NCI-H2227 (cell line): ENCODE results near the gene NFATC1.

Source experiments
- DNase-seq: peaks from one replicate; lab custom pipeline; 2025; ENCODE audit not compliant: unreplicated experiment; lab: John Stamatoyannopoulos, UW

NFATC1 gene

DNA sequence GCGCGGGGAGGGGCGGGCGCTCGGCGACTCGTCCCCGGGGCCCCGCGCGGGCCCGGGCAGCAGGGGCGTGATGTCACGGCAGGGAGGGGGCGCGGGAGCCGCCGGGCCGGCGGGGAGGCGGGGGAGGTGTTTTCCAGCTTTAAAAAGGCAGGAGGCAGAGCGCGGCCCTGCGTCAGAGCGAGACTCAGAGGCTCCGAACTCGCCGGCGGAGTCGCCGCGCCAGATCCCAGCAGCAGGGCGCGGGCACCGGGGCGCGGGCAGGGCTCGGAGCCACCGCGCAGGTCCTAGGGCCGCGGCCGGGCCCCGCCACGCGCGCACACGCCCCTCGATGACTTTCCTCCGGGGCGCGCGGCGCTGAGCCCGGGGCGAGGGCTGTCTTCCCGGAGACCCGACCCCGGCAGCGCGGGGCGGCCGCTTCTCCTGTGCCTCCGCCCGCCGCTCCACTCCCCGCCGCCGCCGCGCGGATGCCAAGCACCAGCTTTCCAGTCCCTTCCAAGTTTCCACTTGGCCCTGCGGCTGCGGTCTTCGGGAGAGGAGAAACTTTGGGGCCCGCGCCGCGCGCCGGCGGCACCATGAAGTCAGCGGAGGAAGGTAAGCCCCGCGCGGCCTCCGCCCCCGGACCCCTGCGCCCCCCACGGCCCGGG lies at the start of gene NFATC1:
TSS of gene NFATC1 (plus strand) at position 170 of the 644 bp plus-strand sequence. CDS start at position 465, 295 bp downstream.
- peak; percentile 43 for DNase-seq

DNA sequence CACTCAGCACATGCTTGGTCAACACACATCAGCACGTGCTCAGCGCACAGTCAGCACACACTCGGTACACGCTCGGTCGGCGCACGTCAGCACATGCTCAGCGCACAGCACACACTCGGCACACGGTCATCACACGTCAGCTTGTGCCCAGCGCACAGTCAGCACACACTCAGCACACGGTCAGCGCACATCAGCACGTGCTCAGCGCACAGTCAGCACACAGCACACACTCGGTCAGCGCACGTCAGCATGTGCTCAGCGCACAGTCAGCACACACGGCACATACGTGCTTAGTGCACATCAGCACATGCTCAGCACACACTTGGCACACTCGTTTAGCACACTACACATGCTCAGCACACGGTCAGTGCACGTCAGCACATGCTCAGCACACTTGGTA lies 49.7 kb upstream of the NFATC1 start:
- no peak for DNase-seq

DNA sequence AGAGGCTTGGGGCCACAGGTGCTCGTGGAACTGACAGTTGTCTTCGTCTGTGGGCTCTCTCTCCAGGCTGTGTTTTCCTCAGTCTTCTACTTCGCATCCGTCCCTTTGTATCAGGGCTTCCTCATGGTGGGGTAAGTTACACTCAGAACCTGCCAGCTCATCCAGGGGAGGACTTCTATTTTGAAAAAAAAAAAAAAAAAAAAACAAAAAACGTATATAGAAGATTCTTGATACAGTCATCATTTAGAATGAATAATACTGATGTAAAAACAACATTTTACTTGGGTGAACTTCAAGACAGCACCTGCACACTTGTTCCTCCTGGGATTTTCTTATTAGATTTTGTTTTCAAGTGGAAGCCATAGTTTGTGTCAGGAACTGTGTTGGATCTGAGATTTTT lies 47.7 kb upstream of the NFATC1 start:
- DNase-seq, result no peak

DNA sequence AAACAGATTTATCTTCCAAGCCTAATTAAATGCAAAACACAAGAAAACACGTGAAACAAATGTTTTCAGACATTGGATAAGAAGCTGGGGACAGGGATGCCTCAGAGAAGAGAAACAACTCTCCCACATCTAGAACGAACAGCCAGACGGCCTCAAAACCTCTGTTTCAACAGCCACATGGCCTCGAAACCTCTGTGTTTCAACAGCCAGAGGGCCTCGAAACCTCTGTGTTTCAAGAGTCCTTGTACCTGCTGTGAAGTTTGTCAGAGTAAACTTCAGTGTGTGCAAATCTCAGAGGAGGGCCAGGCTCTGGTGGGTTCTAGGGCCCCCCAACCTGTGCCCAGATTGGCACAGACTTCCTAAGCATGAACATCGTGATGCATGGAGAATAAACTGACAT lies 43.3 kb upstream of the NFATC1 start:
- DNase-seq, result no peak

DNA sequence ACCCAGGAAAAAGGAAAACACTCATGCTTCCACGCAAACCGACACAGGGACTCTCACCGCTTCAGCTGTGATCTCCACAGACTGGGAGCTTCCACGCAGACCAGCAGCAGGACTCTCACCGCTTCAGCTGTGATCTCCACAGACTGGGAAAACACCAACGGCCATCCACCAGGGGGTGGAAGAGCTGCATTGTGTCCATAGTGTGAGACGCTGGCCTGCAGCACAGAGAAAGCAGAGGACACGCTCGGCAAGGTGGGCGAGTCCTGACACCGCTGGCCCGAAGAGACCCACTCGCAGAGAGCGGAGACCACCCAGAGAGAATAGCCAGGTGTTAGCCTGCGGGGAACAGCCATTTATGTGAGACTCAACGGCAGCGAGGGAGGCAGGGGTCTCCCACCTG lies 42.5 kb upstream of the NFATC1 start:
- no peak for DNase-seq

DNA sequence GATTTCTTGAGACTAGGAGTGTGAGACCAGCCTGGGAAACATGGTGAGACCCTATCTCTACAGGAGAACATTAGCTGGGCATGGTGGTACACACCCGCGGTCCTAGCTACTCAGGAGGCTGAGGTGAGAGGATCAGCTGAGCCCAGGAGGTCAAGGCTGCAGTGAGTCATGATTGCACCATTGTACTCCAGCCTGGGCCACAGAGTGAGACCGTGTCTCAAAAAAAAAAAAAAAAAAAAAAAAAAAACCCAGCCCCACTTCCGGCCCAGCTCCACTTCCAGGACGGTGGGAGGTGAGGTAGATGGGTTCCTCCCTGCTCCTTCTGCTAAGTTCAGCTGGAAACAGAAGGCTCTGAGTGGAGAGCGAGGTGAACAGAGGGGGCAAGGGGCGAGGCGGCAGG lies 41.4 kb upstream of the NFATC1 start:
- no peak for DNase-seq

DNA sequence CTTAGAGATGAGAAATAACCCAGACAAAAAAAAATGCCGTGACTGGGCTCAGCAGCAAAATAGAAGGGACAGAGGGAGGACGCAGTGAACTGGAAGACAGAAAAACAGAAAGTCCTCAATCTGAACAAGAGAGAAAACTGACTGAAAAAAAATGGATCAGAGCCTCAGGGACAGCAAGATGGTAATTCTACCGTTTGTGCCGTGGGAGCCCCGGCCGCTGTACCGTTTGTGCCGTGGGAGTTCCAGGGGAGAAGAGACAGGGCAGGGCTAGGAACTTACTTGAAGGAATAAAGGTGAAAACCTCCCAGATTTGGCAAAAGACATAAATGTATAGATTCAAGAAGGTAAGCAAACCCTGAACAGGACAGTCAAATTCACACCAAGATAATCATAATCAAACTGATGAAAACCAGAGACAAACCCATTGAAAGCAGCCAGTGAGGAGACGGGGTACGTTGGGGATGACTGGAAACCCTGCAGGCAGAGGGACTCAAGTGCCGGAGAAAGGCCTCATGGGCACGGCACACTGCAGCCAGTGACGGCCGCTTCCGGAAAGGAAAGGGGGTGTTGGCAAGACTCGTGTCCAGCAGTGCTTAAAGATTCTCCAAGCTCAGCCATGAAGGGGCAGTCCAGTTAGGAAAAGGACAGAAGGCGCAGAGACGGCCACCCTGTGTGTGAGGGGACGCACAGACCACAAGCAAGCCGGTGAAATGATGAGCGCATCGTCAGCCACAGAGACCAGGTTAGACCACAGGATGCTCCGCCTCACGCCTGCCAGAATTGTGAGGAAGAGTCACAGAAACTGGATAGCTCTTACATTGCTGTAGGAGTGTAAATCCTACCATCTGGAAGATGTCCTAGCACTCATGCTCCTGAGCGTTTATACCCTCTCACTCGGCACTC lies 40.0 kb upstream of the NFATC1 start:
- no peak for DNase-seq

DNA sequence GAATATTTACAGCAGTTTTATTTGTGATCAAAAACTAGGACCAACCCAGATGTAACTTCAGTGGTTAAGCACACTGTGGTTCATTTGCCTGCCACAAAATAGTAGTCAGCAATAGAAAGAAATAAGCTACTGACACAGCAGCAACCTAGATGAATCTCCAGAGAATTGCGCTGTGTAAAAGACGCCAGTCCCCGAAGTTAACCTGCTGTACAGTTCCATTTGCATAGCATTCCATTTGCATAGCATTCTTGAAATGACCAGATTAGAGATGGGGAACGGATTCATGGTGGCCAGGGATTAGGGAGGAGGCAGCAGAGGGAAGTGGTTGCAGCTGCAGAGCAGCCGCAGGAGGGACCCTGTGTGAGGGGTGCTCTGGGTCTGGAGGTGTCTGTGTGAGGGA lies 39.3 kb upstream of the NFATC1 start:
- no peak for DNase-seq

DNA sequence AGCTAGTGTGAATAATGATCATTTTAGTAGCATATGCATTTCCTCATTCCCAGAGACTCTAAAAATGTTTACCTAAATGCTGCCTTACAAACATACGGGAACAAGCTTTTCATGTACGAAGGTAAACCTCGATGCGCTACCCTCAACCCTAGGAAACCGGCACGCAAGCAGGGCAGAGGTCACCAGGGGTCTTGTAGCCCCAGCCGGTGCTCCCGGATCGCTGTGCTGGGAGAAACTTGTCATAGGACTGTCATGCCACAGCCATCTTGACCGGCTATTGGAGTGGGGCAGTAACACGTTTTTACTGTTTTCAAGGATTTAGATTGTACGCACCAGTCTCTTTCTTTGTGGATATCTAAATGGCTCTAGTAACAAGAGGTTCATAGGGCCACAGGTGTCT lies 34.8 kb upstream of the NFATC1 start:
- DNase-seq, result no peak

DNA sequence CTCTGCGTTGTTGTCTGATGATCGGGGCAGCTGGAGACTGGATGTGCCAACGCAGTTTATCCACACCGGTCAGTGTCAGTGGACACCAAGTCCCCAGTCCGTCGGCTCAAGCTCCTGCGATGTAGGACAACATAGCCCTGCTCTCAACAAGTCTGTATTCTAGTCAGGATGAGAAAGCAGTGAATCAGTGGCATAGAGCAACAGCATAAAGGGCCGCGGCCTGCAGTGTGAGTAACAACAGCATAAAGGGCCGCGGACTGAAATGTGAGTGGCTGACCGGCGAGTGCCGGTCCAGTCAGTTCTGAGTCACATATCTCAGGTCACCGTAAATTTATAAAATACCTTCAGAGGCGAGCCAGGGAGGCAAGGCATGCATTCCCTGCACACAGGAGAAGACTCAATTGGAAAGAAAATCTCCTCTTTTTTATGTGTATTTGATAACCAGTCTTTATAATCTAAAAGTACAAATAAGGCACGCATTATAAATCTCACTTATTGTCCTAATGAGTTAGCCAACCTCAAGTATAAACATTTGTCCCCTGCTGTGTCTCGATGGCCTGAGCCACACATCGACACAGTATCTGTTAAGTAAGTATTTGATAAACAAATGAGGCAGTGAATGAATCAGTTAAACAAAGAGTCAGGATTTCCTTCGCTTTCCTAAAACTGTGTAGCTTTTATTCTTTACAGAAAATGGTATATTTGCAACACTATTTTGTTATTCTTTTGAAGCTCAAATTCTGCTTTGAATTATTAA lies 33.8 kb upstream of the NFATC1 start:
- no peak for DNase-seq

DNA sequence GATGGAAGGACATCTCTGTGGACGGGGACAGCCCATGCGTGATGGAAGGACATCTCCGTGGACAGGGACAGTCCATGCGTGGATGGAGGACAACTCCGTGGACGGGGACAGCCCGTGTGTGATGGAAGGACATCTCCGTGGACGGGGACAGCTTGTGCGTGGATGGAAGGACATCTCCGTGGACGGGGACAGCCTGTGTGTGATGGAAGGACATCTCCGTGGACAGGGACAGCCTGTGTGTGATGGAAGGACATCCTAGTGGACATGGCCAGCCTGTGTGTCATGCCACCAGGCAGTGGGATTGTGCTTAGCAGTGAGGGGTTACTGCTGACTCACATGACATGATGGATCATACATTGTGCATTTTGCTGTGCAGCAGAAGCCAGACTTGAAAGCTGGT lies 30.0 kb upstream of the NFATC1 start:
- no peak for DNase-seq

DNA sequence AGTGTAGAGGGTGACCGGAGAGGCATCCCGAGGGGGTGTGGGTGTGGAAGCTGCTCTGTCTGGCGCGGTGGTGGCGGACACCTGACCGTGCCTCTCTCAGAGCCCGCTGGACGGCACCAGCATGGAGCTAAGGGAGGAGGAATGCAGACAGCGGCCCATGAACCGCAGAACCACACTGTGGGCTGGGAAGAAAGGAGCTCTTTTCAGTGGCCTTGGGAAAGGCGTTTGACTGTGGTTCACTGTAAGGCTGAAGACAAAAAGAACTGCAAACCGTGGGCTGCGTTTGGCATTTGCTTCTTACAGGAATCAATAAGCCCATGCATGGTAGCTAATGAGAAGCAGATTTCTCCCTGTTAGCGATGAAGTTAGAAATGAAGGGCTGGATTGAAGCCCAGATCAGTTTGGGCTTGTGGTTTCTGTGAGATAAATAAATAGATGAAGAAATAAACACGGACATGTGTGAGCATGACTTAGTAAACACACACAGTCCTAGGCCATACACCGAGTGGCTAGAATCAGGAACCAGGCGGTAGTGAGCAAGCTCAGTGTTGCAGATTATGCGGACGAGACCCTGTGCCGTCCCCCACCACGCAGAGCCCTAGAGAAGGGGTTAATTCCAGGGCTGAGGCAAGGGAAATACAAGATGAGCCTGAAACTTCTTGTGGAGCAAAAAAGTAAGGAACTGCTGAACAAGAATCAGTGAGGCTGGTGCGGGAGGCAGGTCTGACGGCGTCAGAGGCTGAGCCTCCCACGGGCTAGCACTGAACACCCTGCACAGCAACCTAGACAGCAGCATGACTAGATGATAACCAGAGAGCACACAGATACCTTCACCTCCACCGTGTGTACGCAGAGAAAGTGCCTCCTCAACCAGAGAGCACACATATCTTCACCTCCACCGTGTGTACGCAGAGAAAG lies 29.3 kb upstream of the NFATC1 start:
- no peak for DNase-seq

DNA sequence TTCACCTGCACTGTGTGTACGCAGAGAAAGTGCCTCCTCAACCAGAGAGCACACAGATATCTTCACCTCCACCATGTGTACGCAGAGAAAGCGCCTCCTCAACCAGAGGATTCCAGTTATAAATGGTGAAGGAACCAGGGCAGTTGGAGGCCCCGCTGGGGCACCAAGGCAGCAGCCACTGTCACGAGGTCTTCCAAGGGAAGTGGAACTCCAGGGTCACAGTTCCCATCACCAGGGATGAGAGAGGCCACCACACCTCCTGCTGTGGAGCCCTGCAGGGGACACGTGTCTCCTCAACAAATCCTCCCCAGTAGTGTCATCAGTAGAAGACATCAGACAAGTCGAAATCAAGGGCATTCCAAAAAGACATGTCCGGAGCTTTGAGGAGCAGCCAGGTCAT lies 28.2 kb upstream of the NFATC1 start:
- no peak for DNase-seq

DNA sequence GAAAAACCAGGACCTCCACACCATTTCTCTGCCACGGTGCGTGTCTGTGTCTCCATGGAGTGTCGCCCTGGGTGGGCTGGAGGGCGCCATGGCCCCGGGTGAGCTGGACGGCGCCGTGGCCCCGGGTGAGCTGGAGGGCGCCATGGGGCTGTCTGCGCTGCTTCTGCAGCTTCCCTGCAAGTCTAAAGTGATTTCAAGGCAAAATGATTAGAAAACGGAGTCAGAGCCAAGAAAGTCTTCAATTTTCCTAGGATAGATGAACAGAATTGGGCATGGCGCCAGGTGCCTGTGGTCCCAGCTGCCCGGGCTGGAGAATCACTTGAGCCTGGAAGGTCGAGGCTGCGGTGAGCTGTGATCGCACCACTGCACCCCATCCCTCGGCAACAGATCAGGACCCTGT lies 27.7 kb upstream of the NFATC1 start:
- DNase-seq, result no peak

DNA sequence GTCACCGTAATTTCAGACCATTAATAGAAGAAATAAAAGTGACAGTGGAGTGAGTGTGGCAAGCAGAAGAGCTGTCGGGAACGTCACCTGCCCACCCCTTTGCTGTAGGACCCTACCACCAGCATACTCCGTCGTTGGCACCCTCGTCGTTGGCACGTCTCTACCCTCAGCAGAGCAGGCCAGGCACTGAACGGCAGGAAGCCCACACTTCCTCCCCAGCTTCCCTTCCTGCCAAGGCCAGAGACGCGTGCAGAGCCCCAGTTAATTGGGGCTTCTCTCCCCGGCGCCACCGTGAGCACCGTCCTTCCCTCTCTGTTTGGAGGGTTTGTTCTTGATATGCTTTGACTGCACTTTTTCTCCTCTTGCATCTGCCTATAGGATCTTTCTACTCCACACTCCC lies 27.0 kb upstream of the NFATC1 start:
- DNase-seq, result no peak

DNA sequence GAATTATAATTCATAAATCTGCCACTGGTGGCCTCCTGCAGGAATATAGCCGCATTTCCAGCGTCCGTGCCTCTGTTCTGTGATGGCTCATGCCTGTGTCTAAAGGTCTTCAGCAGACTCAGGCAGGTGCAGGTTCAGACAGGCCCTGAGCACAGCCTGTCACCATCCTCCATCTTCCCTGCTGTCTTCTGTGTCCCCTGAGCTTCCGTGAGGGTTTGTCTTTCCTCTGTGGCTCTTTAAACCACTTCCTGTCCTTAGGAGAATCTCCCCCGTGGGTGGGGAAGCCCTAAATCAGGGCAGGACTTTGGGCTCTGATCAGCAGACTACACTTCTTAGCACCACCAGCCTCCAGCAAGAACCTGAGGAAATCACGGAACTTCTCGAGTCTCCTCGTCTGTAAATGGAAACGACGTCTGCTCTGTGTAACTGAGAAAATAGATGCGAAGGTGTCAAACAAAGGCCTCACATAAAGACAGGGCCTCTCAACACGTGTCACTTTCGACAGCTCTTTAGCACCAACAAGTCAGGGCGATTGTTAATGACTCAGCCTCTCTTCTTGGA lies 24.1 kb upstream of the NFATC1 start:
- DNase-seq, result no peak

DNA sequence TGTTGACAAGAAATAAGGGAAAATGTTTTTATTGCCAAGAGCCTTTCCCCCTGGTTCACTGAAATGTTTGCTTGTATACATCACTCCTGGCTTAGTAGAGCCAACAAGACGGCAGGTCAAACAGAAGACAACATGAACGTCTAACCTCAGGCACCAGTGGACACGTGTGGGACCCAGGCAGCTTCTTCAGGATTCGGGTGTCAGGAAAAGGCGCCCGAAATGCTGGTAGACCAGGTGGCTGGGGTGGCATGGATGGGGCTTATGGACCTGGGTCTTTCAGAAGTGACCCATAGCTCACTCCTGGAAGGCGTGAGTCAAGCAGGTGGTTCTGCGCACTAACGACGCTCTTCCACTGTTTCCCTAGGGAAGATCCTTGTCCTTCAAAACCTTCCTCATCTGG lies 23.3 kb upstream of the NFATC1 start:
- no peak for DNase-seq

DNA sequence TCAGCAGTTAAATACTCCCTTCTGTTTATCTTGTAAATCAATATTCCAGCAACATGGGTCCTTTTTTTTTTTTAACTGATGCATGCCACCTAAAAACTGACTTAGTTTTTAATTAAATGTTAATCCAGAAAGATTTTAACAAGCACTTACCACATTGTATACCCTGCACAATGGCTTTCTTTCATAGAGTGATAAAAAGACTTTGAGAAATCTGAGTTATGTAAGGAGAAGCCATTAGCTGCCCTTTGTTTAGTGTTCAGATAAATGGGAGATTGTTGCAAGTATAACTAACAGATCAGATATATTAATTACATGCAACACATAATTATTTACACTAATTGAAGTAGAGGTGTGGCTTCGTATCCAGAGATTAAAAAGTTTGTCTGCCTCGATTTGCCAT lies 22.7 kb upstream of the NFATC1 start:
- no peak for DNase-seq

DNA sequence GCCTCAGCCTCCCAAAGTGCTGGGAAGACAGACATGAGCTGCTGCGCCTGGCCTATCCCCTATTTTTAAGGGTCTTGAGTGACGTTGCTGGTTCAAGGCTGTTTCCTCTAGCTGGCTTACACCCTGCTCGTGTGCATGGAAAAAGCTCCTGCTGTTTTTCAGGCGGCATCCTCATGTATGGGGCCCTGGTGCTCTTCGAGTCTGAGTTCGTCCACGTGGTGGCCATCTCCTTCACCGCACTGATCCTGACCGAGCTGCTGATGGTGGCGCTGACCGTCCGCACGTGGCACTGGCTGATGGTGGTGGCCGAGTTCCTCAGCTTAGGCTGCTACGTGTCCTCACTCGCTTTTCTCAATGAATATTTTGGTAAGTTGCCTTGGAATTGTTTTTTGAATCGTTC lies 22.0 kb upstream of the NFATC1 start:
- DNase-seq, result no peak

DNA sequence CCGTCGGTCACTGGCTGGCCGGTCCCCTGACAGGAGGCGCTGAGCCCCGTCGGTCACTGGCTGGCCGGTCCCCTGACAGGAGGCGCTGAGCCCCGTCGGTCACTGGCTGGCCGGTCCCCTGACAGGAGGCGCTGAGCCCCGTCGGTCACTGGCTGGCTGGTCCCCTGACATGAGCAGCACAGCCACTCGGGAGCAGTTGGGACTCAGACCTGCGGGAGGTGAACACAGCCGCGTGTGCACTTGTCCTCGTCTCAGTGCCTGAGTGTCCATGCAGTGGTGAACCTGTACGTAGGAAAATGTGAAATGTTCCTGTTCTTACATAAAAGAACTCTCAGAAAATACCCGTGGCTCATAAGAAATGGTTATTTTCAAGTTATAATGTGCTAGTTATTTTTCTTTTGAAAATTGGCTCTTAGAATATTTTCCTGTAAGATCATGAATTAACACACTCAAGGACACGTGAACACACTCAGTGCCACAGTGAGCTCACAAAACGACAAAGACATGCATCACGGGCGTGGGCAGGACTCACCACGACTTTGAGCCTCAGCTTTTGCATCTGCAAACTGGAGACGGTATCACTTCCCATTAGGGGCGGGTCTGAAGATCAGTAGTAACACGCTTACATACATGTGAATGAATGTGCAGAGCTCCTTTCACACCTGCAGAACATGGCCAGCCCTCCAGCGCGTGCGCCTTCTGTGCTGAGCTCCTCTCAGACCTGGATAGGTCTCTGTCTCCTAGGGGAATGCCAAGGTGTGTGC lies 21.1 kb upstream of the NFATC1 start:
- DNase-seq, result no peak
